Activated CD8-positive, alpha-beta T cell treated with anti-CD3 and anti-CD28 coated beads for 36 hours (primary cell): ENCODE results near the gene KXD1. TPM values are rescaled to one million over a fixed set of nuclear protein-coding genes. Genes with fewer than 3 reads are reported as not detected.

Experiments
- ATAC-seq: fragments of 200-7000 bp; cut with Tn5 transposase; one replicate; pipeline ENCODE4 v1.10.0; 2021; ENCODE audit warnings: mild to moderate bottlenecking, moderate library complexity
- CTCF ChIA-PET: fragments of 350-600 bp; sonication (Branson Sonifier 250); formaldehyde crosslinking; loops from one replicate; lab custom pipeline; 2021; ENCODE audit warnings: antibody characterized with exemption; lab: Charles Lee
- POLR2A ChIA-PET: fragments of 350-600 bp; sonication (Branson Sonifier 250); formaldehyde crosslinking; loops from one replicate; lab custom pipeline; 2021; ENCODE audit warnings: antibody characterized with exemption; lab: Charles Lee
- DNase-seq: peaks from one replicate; pipeline ENCODE4 v3.0.0-alpha.2; 2020
- H3K27ac Mint-ChIP-seq: one replicate; pipeline ENCODE4 v1.8.0; 2021; ENCODE audit warnings: mild to moderate bottlenecking, mixed read lengths
- H3K27me3 Mint-ChIP-seq: one replicate; pipeline ENCODE4 v1.8.0; 2021; ENCODE audit warnings: mixed read lengths
- H3K36me3 Mint-ChIP-seq: one replicate; pipeline ENCODE4 v1.8.0; 2021; ENCODE audit warnings: low read depth, mixed read lengths
- H3K4me1 Mint-ChIP-seq: one replicate; pipeline ENCODE4 v1.8.0; 2021; ENCODE audit warnings: low read depth, mixed read lengths
- H3K4me3 Mint-ChIP-seq: one replicate; pipeline ENCODE4 v1.8.0; 2021; ENCODE audit warnings: mild to moderate bottlenecking, moderate library complexity, mixed read lengths
- H3K9me3 Mint-ChIP-seq: one replicate; pipeline ENCODE4 v1.8.0; 2021; ENCODE audit warnings: mixed read lengths
- CTCF ChIP-seq: fragments of 200-600 bp; IDR thresholded peaks from one replicate; pipeline ENCODE4 v1.8.0; 2022; ENCODE audit warnings: antibody characterized with exemption, mild to moderate bottlenecking
- intact Hi-C: fragments of 100-400 bp; cut with micrococcal nuclease; formaldehyde crosslinking; loops from one replicate; pipeline ENCODE4 v1.10.0; 2022
- total RNA-seq, 2 experiments: library from RNA; stranded (reverse); gene quantifications; one replicate each; pipeline ENCODE4 v1.2.3, GENCODE V29; 2021

KXD1 gene
- total RNA-seq, 2 experiments from 2014 or later: 137 to 142 TPM

DNA sequence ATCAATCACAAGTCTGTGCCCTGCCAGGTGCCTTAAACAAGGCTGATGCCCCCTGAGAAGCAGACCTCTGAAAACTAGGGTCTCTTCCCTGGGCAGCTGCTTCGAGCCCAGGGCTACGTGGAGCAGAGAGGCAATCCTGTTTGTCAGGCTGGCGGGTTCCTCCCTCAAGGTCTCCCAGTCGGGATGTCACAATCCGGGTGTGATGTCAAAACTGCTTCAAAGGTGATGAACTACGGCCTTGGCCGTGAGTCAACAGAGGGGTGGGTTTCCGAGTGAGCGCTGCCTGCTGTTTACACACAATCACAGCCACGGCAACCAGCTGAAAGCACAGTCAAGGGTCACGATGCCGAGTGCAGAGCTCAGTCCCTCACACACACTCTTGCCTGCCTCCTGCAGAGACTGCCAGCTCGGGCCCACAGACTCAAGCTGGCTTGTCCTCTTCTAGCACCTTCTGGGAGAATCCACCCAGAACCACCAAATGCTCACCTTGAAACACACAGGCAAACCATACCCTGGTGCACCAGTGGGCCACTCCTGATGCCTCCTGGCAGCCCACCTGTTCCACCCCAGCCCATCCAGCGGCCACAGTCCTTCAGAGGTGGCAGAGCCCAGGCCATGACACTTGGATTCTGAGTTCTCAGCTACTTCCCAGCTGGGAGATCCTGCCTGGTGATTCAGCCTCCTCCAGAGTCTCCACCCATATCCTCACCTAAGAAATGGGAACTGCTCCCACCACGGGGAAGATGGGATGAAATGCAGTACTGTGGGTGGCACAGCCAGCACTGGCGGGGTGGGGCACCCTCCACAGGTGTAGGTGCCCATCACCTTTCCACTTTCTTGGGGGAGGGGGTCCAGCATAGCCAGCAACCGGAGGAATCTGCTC, 42.6 kb upstream of the KXD1 start:
- CTCF ChIA-PET: interaction anchor here (1.3 kb wide), 1 partner anchor 64 kb away, joined by 3 read pairs; no protein-coding TSS in a partner anchor
- no peak for TF ChIP-seq CTCF
- Mint-ChIP-seq H3K4me3 (no peak overlapping the region), H3K27me3 (no peaks in the 10 kb centered on the region), H3K4me1 (peaks cover 39% of the 10 kb centered on the region), H3K27ac (no peak overlapping the region), H3K36me3 (no peaks in the 10 kb centered on the region), H3K9me3 (no peaks in the 10 kb centered on the region)
- intact Hi-C loops: no loop called here
- ATAC-seq (peak; percentile 39), DNase-seq (no peak)
- POLR2A ChIA-PET: interaction anchor here (1.3 kb wide), 1 partner anchor 56 kb away, joined by 5 read pairs; the partner anchor contains the start of gene UBA52

GRCh38 chr19:18515959-18516358, 41.7 kb upstream of the KXD1 start:
- DNase-seq (no peak), ATAC-seq (no peak)
- intact Hi-C loops: no loop called here
- no peaks in the 10 kb centered on the region for H3K27me3 Mint-ChIP-seq
- no peak overlapping the region for H3K4me3 Mint-ChIP-seq
- peaks cover 36% of the 10 kb centered on the region for H3K4me1 Mint-ChIP-seq
- H3K9me3 Mint-ChIP-seq: no peaks in the 10 kb centered on the region
- no peaks in the 10 kb centered on the region for H3K36me3 Mint-ChIP-seq
- peak overlapping the region; percentile 5 for H3K27ac Mint-ChIP-seq
- CTCF ChIA-PET: interaction anchor here (6.6 kb wide), 1 partner anchor 9 kb away, joined by 97 read pairs; no protein-coding TSS in a partner anchor
- no peak for TF ChIP-seq CTCF
- POLR2A ChIA-PET: interaction anchor here (1.1 to 1.8 kb wide), 3 partner anchors 13 to 316 kb away, joined by 3 to 4 read pairs (median 3); partner anchors contain the start of gene UPF1

DNA sequence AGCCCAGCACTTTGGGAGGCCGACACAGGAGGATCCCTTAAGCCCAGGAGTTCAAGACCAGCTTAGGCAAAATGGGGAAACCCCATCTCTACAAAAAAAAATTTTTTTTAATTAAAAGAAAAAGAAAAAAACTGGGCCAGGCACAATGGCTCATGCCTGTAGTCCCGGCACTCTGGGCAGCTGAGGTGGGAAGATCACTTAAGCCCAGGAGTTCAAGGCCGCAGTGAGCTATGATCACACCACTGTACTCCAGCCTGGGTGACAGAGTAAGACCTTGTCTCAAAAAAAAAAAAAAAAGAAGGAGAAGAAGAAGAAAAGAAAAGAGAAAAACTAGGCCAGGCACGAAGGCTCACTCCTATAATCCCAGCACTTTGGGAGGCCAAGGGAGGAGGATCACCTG, 40.1 kb upstream of the KXD1 start:
- peaks cover 38% of the 10 kb centered on the region for H3K4me1 Mint-ChIP-seq
- ATAC-seq (no peak), DNase-seq (no peak)
- H3K4me3 Mint-ChIP-seq: no peak overlapping the region
- POLR2A ChIA-PET: interaction anchor here (1.8 kb wide), 1 partner anchor 15 kb away, joined by 4 read pairs; no protein-coding TSS in a partner anchor
- CTCF ChIA-PET: interaction anchor here (1.0 to 6.6 kb wide), 2 partner anchors 10 to 46 kb away, joined by 3 to 97 read pairs; no protein-coding TSS in a partner anchor
- H3K27me3 Mint-ChIP-seq: no peaks in the 10 kb centered on the region
- no peak for TF ChIP-seq CTCF
- H3K27ac Mint-ChIP-seq: no peak overlapping the region
- intact Hi-C loops: no loop called here
- no peaks in the 10 kb centered on the region for H3K36me3 Mint-ChIP-seq
- no peaks in the 10 kb centered on the region for H3K9me3 Mint-ChIP-seq

DNA sequence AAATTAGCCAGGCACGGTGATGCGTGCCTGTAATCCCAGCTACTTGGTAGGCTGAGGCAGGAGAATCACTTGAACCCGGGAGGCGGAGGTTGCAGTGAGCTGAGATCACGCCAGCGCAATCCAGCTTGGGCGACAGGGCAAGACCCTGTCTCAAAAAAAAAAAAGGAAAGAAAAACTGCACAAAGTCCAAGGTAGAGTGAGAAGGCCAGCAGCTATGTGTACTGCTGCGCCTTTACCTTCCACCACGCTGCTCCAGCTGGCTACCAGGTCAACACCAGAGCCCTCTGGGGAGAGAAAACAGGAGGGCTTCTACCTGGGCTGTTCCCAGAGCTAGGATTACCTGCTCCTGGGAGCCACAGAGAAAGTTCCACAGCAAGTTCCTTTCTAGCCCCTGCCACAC, 39.0 kb upstream of the KXD1 start:
- Mint-ChIP-seq H3K4me1 (peaks cover 34% of the 10 kb centered on the region), H3K27ac (no peak overlapping the region), H3K4me3 (no peak overlapping the region), H3K9me3 (no peaks in the 10 kb centered on the region), H3K36me3 (no peaks in the 10 kb centered on the region), H3K27me3 (no peaks in the 10 kb centered on the region)
- POLR2A ChIA-PET: interaction anchor here (1.1 to 2.2 kb wide), 3 partner anchors 12 to 53 kb away, joined by 3 to 11 read pairs (median 3); partner anchors contain the start of gene UBA52
- no peak for TF ChIP-seq CTCF
- intact Hi-C loops: no loop called here
- CTCF ChIA-PET: interaction anchor here (1.5 to 6.6 kb wide), 5 partner anchors 11 to 329 kb away, joined by 5 to 97 read pairs (median 15); partner anchors contain the start of gene UBA52
- ATAC-seq: no peak
- DNase-seq: no peak
